Testis (tissue), 2 donors: ENCODE measurements around the gene IRGQ.

Source experiments
- CTCF ChIP-seq, 3 experiments: fragments of 450-650 bp in 2 of 3; fragments of 200-600 bp in 1 of 3; sonication (generic) in 1 of 3; IDR thresholded peaks; one replicate each; pipeline ENCODE4 v1.5.1; 2016 to 2019; ENCODE audit warnings: antibody characterized with exemption in 3 of 3, mild to moderate bottlenecking in 2 of 3, moderate library complexity in 1 of 3
- POLR2A ChIP-seq: fragments of 450-650 bp; IDR thresholded peaks from one replicate; pipeline ENCODE4 v1.6.1; 2017; ENCODE audit warnings: antibody characterized with exemption, mild to moderate bottlenecking, moderate library complexity

GRCh38 chr19:43634068-43634467 is 38.1 kb upstream of the IRGQ start:
- TF ChIP-seq POLR2A, result no peak
- no peak for TF ChIP-seq CTCF (IDR thresholded peaks at IDR 0.05)
